HepG2 (cell line): ENCODE data around the gene PNP. TPM values are rescaled to one million over a fixed set of nuclear protein-coding genes. Genes with fewer than 3 reads are reported as not detected.
"Not testable (repeated sequence)": the region's sequence is repeated elsewhere in the genome, so short reads cannot be mapped to it uniquely, and the experiment has no call there.

Experiments
- ATAC-seq: fragments of 200-7000 bp; cut with Tn5 transposase; 3 replicates; pipeline ENCODE4 v1.9.1; 2020; ENCODE audit warnings: mild to moderate bottlenecking, moderate library complexity
- BruUV-seq: library from RNA; stranded (reverse); fragments of 400-500 nt; replicated peaks from 2 replicates; lab custom pipeline; 2021; lab: Mats Ljungman, UMichigan
- CTCF ChIA-PET: fragments of 300-600 bp; formaldehyde crosslinking; extraction: SDS; loops from one replicate; lab custom pipeline; 2021; ENCODE audit warnings: low total read pairs, inconsistent platforms, low intra/inter-chr PET ratio; lab: Yijun Ruan, JAX
- POLR2A ChIA-PET: fragments of 350-600 bp; sonication (Branson Sonifier 250); formaldehyde crosslinking; loops from one replicate; lab custom pipeline; 2020; ENCODE audit warnings: antibody characterized with exemption, inconsistent platforms; lab: Yijun Ruan, JAX
- DNase-seq: peaks from one replicate; pipeline ENCODE4 v3.0.0-alpha.2; 2015; ENCODE audit warnings: low spot score
- FAIRE-seq: peaks from 3 replicates; lab custom pipeline; 2011; peaks lifted over from hg19 to GRCh38; lab: Jason Lieb, UNC
- H2AFZ ChIP-seq: one replicate; pipeline ENCODE4 v1.6.1; 2011; ENCODE audit warnings: low read length, inconsistent platforms
- H3K27ac ChIP-seq: fragments of 300-600 bp; 3 replicates; pipeline ENCODE4 v1.8.0; 2011; ENCODE audit warnings: mixed run types, mild to moderate bottlenecking, mixed read lengths, low read length, inconsistent platforms; ENCODE audit not compliant: insufficient read depth; ENCODE audit errors: extremely low read length
- H3K27me3 ChIP-seq, 2 experiments: fragments of 200-600 bp in 1 of 2; 2 replicates in 1 of 2; 3 replicates in 1 of 2; pipeline versions ENCODE4 v1.6.0 to v1.8.0; 2011; ENCODE audit warnings: low read length in 2 of 2, mild to moderate bottlenecking in 2 of 2, moderate library complexity in 2 of 2, inconsistent platforms in 1 of 2; ENCODE audit not compliant: insufficient read depth in 2 of 2, control insufficient read depth in 1 of 2
- H3K36me3 ChIP-seq, 2 experiments: fragments of 200-600 bp in 1 of 2; replicated peaks in 1 of 2; 2 replicates in 1 of 2; 3 replicates in 1 of 2; pipeline versions ENCODE4 v1.5.1 to v1.8.0; 2011; ENCODE audit warnings: low read length in 2 of 2, inconsistent platforms in 1 of 2; ENCODE audit not compliant: insufficient read depth in 2 of 2, control insufficient read depth in 1 of 2
- H3K4me1 ChIP-seq: 2 replicates; pipeline ENCODE4 v1.5.1; 2012; ENCODE audit warnings: low read length, inconsistent platforms; ENCODE audit not compliant: insufficient read depth
- H3K4me2 ChIP-seq: 2 replicates; pipeline ENCODE4 v1.6.0; 2011; ENCODE audit warnings: low read depth, low read length, inconsistent platforms
- H3K4me3 ChIP-seq, 3 experiments: fragments of 200-600 bp in 1 of 3; sonication (generic), shearing (Covaris generic) in 1 of 3; replicated peaks in 1 of 3; 2 replicates each; pipeline ENCODE4 v1.5.1; 2011 to 2016; ENCODE audit warnings: low read length in 3 of 3, inconsistent platforms in 2 of 3, low read depth in 2 of 3, mild to moderate bottlenecking in 2 of 3, control low read depth in 1 of 3, mixed read lengths in 1 of 3; ENCODE audit not compliant: insufficient read depth in 1 of 3
- H3K79me2 ChIP-seq: one replicate; pipeline ENCODE4 v1.6.1; 2011; ENCODE audit warnings: low read length, inconsistent platforms; ENCODE audit not compliant: insufficient read depth
- H3K9ac ChIP-seq: 2 replicates; pipeline ENCODE4 v1.6.0; 2011; ENCODE audit warnings: mild to moderate bottlenecking, low read depth, low read length, inconsistent platforms; ENCODE audit not compliant: insufficient read depth
- H3K9me3 ChIP-seq: 2 replicates; pipeline ENCODE4 v1.5.1; 2012; ENCODE audit warnings: mild to moderate bottlenecking, low read length
- H4K20me1 ChIP-seq: 2 replicates; pipeline ENCODE4 v1.6.0; 2011; ENCODE audit warnings: inconsistent platforms, mild to moderate bottlenecking, low read length, moderate library complexity; ENCODE audit not compliant: insufficient read depth
- ATF7 ChIP-seq, 2 experiments: fragments of 450-650 bp in 1 of 2; sonication (generic) in 1 of 2; formaldehyde crosslinking in 1 of 2; IDR thresholded peaks; 2 replicates each; pipeline versions ENCODE4 v1.4.0 to v1.6.1; 2016 to 2020; ENCODE audit warnings: antibody characterized with exemption in 1 of 2, mild to moderate bottlenecking in 1 of 2, missing genetic modification reagents in 1 of 2
- CREB1 ChIP-seq, 2 experiments: fragments of 450-650 bp in 1 of 2; IDR thresholded peaks; 2 replicates each; pipeline ENCODE4 v1.6.1; 2016 to 2017; ENCODE audit warnings: control low read depth in 1 of 2, mild to moderate bottlenecking in 1 of 2, missing compliant biosample characterization in 1 of 2, missing genetic modification characterization in 1 of 2
- CTCF ChIP-seq: sonication (generic); formaldehyde crosslinking; IDR thresholded peaks from 2 replicates; pipeline ENCODE4 v1.5.0; 2020; ENCODE audit warnings: mild to moderate bottlenecking, missing genetic modification reagents, moderate library complexity
- HMG20B ChIP-seq: conservative IDR thresholded peaks from 2 replicates; pipeline ENCODE4 v1.6.1; 2016; ENCODE audit warnings: missing genetic modification reagents, missing compliant biosample characterization
- MEF2D ChIP-seq: sonication (generic); formaldehyde crosslinking; IDR thresholded peaks from 2 replicates; pipeline ENCODE4 v1.5.1; 2020; ENCODE audit warnings: mild to moderate bottlenecking, missing genetic modification reagents
- ZNF205 ChIP-seq: IDR thresholded peaks from 2 replicates; pipeline ENCODE4 v1.6.1; 2018; ENCODE audit warnings: missing biosample characterization, missing genetic modification reagents
- WGBS: methylation state at CpG from one replicate; pipeline ENCODE4 v1.1.6; 2017; ENCODE audit warnings: low lambda C conversion rate; 5-methylcytosine and 5-hydroxymethylcytosine counted together
- in situ Hi-C: cut with HindIII; loops from 2 replicates; pipeline ENCODE4 v1.10.0; 2017; ENCODE audit warnings: low pct_unique_long_range_greater_than_20kb; ENCODE audit not compliant: extremely low pct_ligation_motif_present
- intact Hi-C: fragments of 100-400 bp; cut with micrococcal nuclease; formaldehyde crosslinking; loops from one replicate; pipeline ENCODE4 v1.10.0; 2022; ENCODE audit not compliant: unreplicated experiment
- polyA plus RNA-seq, 8 experiments: library from polyadenylated mRNA; depleted of rRNA in 3 of 8; stranded (reverse) in 7 of 8; unstranded in 1 of 8; fragments of >200 nt; fragmentation: Illumina TruSeq in 4 of 8; extraction: Trizol in 4 of 8; gene quantifications; 2 replicates each; pipeline versions ENCODE4 v1.2.1 to v1.2.3, GENCODE V29; 2011 to 2016; ENCODE audit warnings: low read depth in 4 of 8, missing spikeins in 1 of 8, mixed read lengths in 1 of 8; ENCODE audit not compliant: insufficient read depth in 1 of 8
- total RNA-seq, 5 experiments: library from RNA; depleted of rRNA; stranded (reverse); fragments of >200 nt; fragmentation: Illumina TruSeq; extraction: Trizol; gene quantifications; 2 replicates each; pipeline ENCODE4 v1.2.3, GENCODE V29; 2016; ENCODE audit warnings: low read depth in 1 of 5
- TF ChIP-seq, protein P1 (sequence below): sonication (generic); formaldehyde crosslinking; IDR thresholded peaks from 2 replicates; pipeline ENCODE4 v1.4.0; 2020; ENCODE audit warnings: mild to moderate bottlenecking, missing genetic modification reagents
- TF ChIP-seq, protein P2 (sequence below): sonication (generic); formaldehyde crosslinking; IDR thresholded peaks from 2 replicates; pipeline ENCODE4 v1.8.1; 2023; ENCODE audit warnings: mild to moderate bottlenecking, missing genetic modification reagents

PNP gene
- total and polyA plus RNA-seq, 2 of the 13 experiments (the other 11 are each of a cell fraction or from before 2014, with no cell fraction given) = 45.4 to 74.8 TPM

DNA sequence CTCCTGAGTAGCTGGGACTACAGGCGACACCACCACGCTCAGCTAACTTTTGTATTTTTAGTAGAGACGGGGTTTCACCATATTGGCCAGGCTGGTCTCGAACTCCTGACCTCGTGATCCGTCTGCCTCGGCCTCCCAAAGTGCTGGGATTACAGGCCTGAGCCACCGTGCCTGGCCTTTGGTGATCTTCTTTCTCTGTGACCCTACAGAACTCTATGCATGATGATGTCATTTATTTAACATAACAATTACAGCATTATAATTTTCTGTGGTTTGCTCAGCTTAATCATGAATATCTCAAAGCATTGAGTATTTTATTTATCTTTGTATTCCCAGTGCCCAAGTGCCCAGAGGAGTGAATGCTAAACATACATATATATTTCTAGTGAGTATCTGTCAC lies 16.4 kb upstream of the PNP start:
- H2AFZ ChIP-seq; FAIRE-seq; H3K27me3 ChIP-seq; DNase-seq; intact Hi-C loops; H4K20me1 ChIP-seq; H3K9ac ChIP-seq; ATAC-seq; CTCF ChIA-PET; H3K4me2 ChIP-seq; BruUV-seq; H3K4me3 ChIP-seq; H3K27ac ChIP-seq; H3K9me3 ChIP-seq; TF ChIP-seq ATF7, CREB1 (CRISPR knock-in tag; IDR thresholded peaks at IDR 0.05): not testable (repeated sequence)
- WGBS = 96% methylated on average over 8 of the region's 8 CpGs
- POLR2A ChIA-PET = interaction anchor here (1.0 to 4.0 kb wide), 3 partner anchors 9 to 40 kb away, joined by 3 to 54 read pairs (median 4); partner anchors contain the start of genes PIP4P1 and TEP1
- Histone ChIP-seq H3K36me3 (peaks cover 25 to 58% of the 10 kb centered on the region in 2 experiments), H3K79me2 (peaks cover 30% of the 10 kb centered on the region), H3K4me1 (peaks cover 24% of the 10 kb centered on the region)
- TF ChIP-seq ATF7 (IDR thresholded peaks at IDR 0.05) (peak; percentile 96), CREB1 (IDR thresholded peaks at IDR 0.05) (0 out of 2 replicates have a peak, but pooled peaks have one; percentile 16)
- in situ Hi-C loops = loop anchor here (25.0 kb wide), 2 partner anchors 116 to 159 kb away; partner anchors contain the start of genes CCNB1IP1 and PARP2

GRCh38 chr14:20454516-20455354 lies 14.5 kb upstream of the PNP start, which contains the start of the genes APEX1 and OSGEP:
Gene APEX1, plus strand, starts transcription at chr14:20455226. Its CDS starts 420 bp downstream, at chr14:20455646.
Gene OSGEP, minus strand, starts transcription at chr14:20454812. Its CDS starts 129 bp downstream, at chr14:20454683.
- intact Hi-C loops = loop anchor here (1.0 to 2.0 kb wide), 3 partner anchors 39 to 159 kb away; partner anchors contain the start of gene CCNB1IP1
- Histone ChIP-seq H3K4me1 (peaks cover 35% of the 10 kb centered on the region), H2AFZ (peak within 1 kb of the TSS; percentile 59), H3K79me2 (peaks cover 36% of the 10 kb centered on the region), H3K27ac (peak within 1 kb of the TSS; percentile 94), H3K27me3 (no peaks in the 10 kb centered on the region; a peak in 1 of 5 replicates), H3K9me3 (no peaks in the 10 kb centered on the region), H4K20me1 (no peaks in the 10 kb centered on the region), H3K9ac (peak within 1 kb of the TSS; percentile 91), H3K36me3 (peaks cover 25 to 56% of the 10 kb centered on the region in 2 experiments), H3K4me2 (peak within 1 kb of the TSS; percentile 95), H3K4me3 (peak within 1 kb of the TSS; percentile 88 to 92 (median 89))
- ChIA-PET POLR2A (interaction anchor here (0.7 to 4.0 kb wide), 28 partner anchors 8 to 1001 kb away, joined by 3 to 59 read pairs (median 8); partner anchors contain the start of genes CHD8, PARP2, PNP and RNASE4), CTCF (interaction anchor here (1.9 kb wide), 1 partner anchor 39 kb away, joined by 5 read pairs; no protein-coding TSS in a partner anchor)
- in situ Hi-C loops = loop anchor here (5.0 to 25.0 kb wide), 3 partner anchors 37 to 158 kb away; partner anchors contain the start of genes CCNB1IP1 and PARP2
- WGBS = under 1% methylated on average over 39 of the region's 56 CpGs
- ATAC-seq (peak; percentile 90), FAIRE-seq (peak; percentile 100), DNase-seq (peak; percentile 99)
- no TSS peak for BruUV-seq
- TF ChIP-seq, protein P1, sequence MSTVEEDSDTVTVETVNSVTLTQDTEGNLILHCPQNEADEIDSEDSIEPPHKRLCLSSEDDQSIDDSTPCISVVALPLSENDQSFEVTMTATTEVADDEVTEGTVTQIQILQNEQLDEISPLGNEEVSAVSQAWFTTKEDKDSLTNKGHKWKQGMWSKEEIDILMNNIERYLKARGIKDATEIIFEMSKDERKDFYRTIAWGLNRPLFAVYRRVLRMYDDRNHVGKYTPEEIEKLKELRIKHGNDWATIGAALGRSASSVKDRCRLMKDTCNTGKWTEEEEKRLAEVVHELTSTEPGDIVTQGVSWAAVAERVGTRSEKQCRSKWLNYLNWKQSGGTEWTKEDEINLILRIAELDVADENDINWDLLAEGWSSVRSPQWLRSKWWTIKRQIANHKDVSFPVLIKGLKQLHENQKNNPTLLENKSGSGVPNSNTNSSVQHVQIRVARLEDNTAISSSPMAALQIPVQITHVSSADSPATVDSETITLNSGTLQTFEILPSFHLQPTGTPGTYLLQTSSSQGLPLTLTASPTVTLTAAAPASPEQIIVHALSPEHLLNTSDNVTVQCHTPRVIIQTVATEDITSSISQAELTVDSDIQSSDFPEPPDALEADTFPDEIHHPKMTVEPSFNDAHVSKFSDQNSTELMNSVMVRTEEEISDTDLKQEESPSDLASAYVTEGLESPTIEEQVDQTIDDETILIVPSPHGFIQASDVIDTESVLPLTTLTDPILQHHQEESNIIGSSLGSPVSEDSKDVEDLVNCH (CRISPR knock-in tag) = no peak; the same call in 1 of the 2 replicates
- TF ChIP-seq CTCF (CRISPR knock-in tag) = 0 out of 2 replicates have a peak, but pooled peaks have one; percentile 13
- 0 out of 2 replicates have a peak, but pooled peaks have one; percentile 75 for TF ChIP-seq ZNF205 (CRISPR knock-in tag)
- TF ChIP-seq, protein P2, sequence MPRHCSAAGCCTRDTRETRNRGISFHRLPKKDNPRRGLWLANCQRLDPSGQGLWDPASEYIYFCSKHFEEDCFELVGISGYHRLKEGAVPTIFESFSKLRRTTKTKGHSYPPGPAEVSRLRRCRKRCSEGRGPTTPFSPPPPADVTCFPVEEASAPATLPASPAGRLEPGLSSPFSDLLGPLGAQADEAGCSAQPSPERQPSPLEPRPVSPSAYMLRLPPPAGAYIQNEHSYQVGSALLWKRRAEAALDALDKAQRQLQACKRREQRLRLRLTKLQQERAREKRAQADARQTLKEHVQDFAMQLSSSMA (CRISPR knock-in tag) = peak; percentile 46; the same call in 1 of the 2 replicates
- peak; percentile 59; the same call in 1 of the 2 replicates for TF ChIP-seq MEF2D (CRISPR knock-in tag)
- peak; percentile 77 for TF ChIP-seq HMG20B
